Measurements from ENCODE around the gene LRRTM4.

DNA sequence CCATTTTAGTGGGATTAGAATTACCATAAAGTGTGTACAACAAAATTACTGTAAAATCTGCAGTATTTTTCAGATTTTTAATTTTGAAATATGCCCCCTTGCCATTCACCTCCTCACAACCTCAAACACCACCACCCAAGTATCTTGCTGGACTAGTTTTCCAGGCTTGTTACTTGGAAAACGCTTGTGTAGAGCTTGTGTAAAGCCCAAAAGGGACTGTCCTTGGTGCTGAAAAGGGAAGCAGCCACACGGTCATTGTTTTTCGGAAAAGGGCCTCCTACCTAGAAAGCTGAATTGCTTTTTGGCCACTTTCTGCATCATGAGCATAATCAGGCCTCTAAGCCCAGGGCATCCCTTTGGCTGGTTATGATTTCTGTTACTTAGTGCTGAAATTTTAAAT is 563.4 kb downstream of the LRRTM4 start:
- TF ChIP-seq, protein P1, sequence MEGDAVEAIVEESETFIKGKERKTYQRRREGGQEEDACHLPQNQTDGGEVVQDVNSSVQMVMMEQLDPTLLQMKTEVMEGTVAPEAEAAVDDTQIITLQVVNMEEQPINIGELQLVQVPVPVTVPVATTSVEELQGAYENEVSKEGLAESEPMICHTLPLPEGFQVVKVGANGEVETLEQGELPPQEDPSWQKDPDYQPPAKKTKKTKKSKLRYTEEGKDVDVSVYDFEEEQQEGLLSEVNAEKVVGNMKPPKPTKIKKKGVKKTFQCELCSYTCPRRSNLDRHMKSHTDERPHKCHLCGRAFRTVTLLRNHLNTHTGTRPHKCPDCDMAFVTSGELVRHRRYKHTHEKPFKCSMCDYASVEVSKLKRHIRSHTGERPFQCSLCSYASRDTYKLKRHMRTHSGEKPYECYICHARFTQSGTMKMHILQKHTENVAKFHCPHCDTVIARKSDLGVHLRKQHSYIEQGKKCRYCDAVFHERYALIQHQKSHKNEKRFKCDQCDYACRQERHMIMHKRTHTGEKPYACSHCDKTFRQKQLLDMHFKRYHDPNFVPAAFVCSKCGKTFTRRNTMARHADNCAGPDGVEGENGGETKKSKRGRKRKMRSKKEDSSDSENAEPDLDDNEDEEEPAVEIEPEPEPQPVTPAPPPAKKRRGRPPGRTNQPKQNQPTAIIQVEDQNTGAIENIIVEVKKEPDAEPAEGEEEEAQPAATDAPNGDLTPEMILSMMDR (IDR thresholded peaks at IDR 0.05): no peak
- no peak for TF ChIP-seq POLR2AphosphoS5 (IDR thresholded peaks at IDR 0.05)
- no peak for TF ChIP-seq POLR2A (IDR thresholded peaks at IDR 0.05)

All from transverse colon (tissue), 4 donors.